ENCODE measurements around the gene SNIP1. TPM values are rescaled to one million over a fixed set of nuclear protein-coding genes. Genes with fewer than 3 reads are reported as not detected.

The SNIP1 gene
- total and polyA plus RNA-seq, 10 of the 15 experiments (the other 5 are each of a cell fraction or from before 2014, with no cell fraction given), result 2.7 to 22.4 (median 10.1) TPM

DNA sequence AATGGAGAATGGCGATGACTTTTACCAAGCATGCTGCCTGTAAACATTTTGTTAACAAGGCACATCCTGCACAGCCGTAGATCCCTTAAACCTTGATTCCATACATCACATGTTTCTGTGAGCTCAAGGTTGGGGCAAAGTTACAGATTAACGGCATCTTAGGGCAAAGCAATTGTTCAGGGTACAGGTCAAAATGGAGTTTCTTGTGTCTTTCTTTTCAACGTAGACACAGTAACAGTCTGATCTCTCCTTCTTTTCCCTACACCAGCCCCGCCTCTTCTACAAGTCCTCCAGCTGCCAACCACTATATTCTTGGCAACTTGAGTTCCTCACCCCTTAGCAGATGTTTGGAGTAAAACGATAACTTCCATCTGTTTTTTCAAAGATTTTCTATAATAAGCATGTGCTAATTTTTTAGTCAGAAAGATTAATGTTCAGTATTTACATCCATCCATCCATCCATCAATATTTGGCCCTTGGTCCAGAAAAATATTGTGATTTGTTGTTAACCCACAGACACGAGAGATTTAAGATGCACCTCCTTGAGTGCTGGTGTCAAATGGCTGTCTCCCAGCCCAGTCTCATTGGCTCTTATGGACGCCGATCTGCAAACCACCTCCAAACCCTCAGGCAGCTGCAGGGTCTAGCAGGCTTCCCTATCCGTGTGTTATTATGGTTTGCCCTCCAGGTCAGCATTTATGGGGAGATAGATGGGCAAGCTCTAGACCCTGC lies 6.5 kb upstream of the SNIP1 start:
- 77% methylated on average over 10 of the region's 10 CpGs for WGBS (ENCODE audit: insufficient coverage, insufficient replicate concordance, low lambda C conversion rate, missing lambda C conversion rate)
- ATAC-seq (no peak), FAIRE-seq (no peak), DNase-seq (ENCODE audit: low read depth, low spot score) (no peak)
- Histone ChIP-seq H3K4me1 (ENCODE audit: control insufficient read depth, insufficient read depth, low read length) (0 out of 2 replicates have a peak, but pooled peaks cover 2% of the 10 kb centered on the region), H3K27me3 (replicated peaks in 1 of 2; ENCODE audit: control insufficient read depth in 2 of 2, insufficient read depth in 2 of 2, low read length in 1 of 2) (no peaks in the 10 kb centered on the region), H3K4me3 (no peak overlapping the region), H3K79me2 (ENCODE audit: control insufficient read depth, insufficient read depth, low read length) (no peaks in the 10 kb centered on the region), H3K9ac (ENCODE audit: control insufficient read depth, insufficient read depth, low read length) (no peak overlapping the region), H3K9me3 (replicated peaks; ENCODE audit: control insufficient read depth, insufficient read depth, low read length) (no peaks in the 10 kb centered on the region), H2AFZ (ENCODE audit: control insufficient read depth, low read depth, low read length) (no peak overlapping the region), H4K20me1 (ENCODE audit: control insufficient read depth, insufficient read depth) (no peaks in the 10 kb centered on the region), H3K27ac (ENCODE audit: control insufficient read depth, insufficient read depth) (no peak overlapping the region), H3K4me2 (ENCODE audit: control insufficient read depth, insufficient read depth) (no peak overlapping the region), H3K36me3 (ENCODE audit: control insufficient read depth in 2 of 2, insufficient read depth in 2 of 2, low read length in 1 of 2) (peaks cover 2 to 5% of the 10 kb centered on the region in 2 experiments; a peak in 2 of 4 replicates)
- no TSS peak for BruUV-seq (replicated peaks)
- ChIA-PET CTCF (interaction anchor here (0.6 to 1.6 kb wide), 4 partner anchors 33 to 128 kb away, joined by 3 read pairs; no protein-coding TSS in a partner anchor), POLR2A (no interaction called here), SMC1A (ENCODE audit: uncharacterized antibody, unreplicated experiment) (no interaction called here), RAD21 (ENCODE audit: unreplicated experiment) (no interaction called here)
- intact Hi-C loops (cut with micrococcal nuclease; ENCODE audit: unreplicated experiment) (loop anchor here (1.0 kb wide), 1 partner anchor 122 kb away; no protein-coding TSS in a partner anchor), in situ Hi-C loops (cut with MboI) (no loop called here)
- no peak for TF ChIP-seq KAT2A (conservative IDR thresholded peaks at IDR 0.05; ENCODE audit: control insufficient read depth, low read depth, low read length)
- no peak for TF ChIP-seq NFIC (IDR thresholded peaks at IDR 0.05; ENCODE audit: low read depth, low read length)
- TF ChIP-seq TARDBP (IDR thresholded peaks at IDR 0.05; ENCODE audit: borderline replicate concordance), result no peak
- no peak for TF ChIP-seq RUNX3 (IDR thresholded peaks at IDR 0.05; ENCODE audit: low read length)
- TF ChIP-seq, protein P1, sequence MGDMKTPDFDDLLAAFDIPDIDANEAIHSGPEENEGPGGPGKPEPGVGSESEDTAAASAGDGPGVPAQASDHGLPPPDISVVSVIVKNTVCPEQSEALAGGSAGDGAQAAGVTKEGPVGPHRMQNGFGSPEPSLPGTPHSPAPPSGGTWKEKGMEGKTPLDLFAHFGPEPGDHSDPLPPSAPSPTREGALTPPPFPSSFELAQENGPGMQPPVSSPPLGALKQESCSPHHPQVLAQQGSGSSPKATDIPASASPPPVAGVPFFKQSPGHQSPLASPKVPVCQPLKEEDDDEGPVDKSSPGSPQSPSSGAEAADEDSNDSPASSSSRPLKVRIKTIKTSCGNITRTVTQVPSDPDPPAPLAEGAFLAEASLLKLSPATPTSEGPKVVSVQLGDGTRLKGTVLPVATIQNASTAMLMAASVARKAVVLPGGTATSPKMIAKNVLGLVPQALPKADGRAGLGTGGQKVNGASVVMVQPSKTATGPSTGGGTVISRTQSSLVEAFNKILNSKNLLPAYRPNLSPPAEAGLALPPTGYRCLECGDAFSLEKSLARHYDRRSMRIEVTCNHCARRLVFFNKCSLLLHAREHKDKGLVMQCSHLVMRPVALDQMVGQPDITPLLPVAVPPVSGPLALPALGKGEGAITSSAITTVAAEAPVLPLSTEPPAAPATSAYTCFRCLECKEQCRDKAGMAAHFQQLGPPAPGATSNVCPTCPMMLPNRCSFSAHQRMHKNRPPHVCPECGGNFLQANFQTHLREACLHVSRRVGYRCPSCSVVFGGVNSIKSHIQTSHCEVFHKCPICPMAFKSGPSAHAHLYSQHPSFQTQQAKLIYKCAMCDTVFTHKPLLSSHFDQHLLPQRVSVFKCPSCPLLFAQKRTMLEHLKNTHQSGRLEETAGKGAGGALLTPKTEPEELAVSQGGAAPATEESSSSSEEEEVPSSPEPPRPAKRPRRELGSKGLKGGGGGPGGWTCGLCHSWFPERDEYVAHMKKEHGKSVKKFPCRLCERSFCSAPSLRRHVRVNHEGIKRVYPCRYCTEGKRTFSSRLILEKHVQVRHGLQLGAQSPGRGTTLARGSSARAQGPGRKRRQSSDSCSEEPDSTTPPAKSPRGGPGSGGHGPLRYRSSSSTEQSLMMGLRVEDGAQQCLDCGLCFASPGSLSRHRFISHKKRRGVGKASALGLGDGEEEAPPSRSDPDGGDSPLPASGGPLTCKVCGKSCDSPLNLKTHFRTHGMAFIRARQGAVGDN (IDR thresholded peaks at IDR 0.05), result no peak
- TF ChIP-seq, protein P2, sequence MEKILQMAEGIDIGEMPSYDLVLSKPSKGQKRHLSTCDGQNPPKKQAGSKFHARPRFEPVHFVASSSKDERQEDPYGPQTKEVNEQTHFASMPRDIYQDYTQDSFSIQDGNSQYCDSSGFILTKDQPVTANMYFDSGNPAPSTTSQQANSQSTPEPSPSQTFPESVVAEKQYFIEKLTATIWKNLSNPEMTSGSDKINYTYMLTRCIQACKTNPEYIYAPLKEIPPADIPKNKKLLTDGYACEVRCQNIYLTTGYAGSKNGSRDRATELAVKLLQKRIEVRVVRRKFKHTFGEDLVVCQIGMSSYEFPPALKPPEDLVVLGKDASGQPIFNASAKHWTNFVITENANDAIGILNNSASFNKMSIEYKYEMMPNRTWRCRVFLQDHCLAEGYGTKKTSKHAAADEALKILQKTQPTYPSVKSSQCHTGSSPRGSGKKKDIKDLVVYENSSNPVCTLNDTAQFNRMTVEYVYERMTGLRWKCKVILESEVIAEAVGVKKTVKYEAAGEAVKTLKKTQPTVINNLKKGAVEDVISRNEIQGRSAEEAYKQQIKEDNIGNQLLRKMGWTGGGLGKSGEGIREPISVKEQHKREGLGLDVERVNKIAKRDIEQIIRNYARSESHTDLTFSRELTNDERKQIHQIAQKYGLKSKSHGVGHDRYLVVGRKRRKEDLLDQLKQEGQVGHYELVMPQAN (conservative IDR thresholded peaks at IDR 0.05), result no peak
- TF ChIP-seq STAT1 (conservative IDR thresholded peaks at IDR 0.05), result no peak
- TF ChIP-seq CHD2 (IDR thresholded peaks at IDR 0.05; ENCODE audit: borderline replicate concordance, low read depth, low read length), result no peak
- TF ChIP-seq JUND (IDR thresholded peaks at IDR 0.05; ENCODE audit: low read depth, low read length), result no peak
- TF ChIP-seq CHD4 (IDR thresholded peaks at IDR 0.05), result no peak
- TF ChIP-seq ZBTB4 (CRISPR knock-in tag; IDR thresholded peaks at IDR 0.05), result no peak
- no peak for TF ChIP-seq MEF2A (IDR thresholded peaks at IDR 0.05; ENCODE audit: insufficient read depth, low read depth, low read length)
- TF ChIP-seq ZNF207 (IDR thresholded peaks at IDR 0.05; ENCODE audit: borderline replicate concordance), result no peak
- no peak for TF ChIP-seq SMC3 (IDR thresholded peaks at IDR 0.05; ENCODE audit: borderline replicate concordance, low read length)
- TF ChIP-seq MYC (IDR thresholded peaks at IDR 0.05; ENCODE audit: insufficient read depth, insufficient read length, insufficient replicate concordance, low read length, severe bottlenecking), result no peak
